Psoas muscle (tissue), 8 donors: ENCODE measurements around the gene LST1. TPM values are rescaled to one million over a fixed set of nuclear protein-coding genes. Genes with fewer than 3 reads are reported as not detected.
"Not testable (repeated sequence)": the region's sequence is repeated elsewhere in the genome, so short reads cannot be mapped to it uniquely, and the experiment has no call there.

Source experiments
- ATAC-seq, 4 donors: fragments of 200-7000 bp; cut with Tn5 transposase; one replicate each; pipeline ENCODE4 v1.9.1; 2020; ENCODE audit warnings: moderate library complexity in 3 of 4, mild to moderate bottlenecking in 2 of 4
- DNase-seq, 2 donors: peaks; one replicate each; pipeline ENCODE4 v3.0.0-alpha.2; 2020
- H3K27ac ChIP-seq: fragments of 200-600 bp; one replicate; pipeline ENCODE4 v1.8.0; 2022
- H3K27me3 ChIP-seq, 3 donors: fragments of 200-600 bp in 1 of 3; one replicate each; pipeline versions ENCODE4 v1.6.1 to v1.8.0; 2013 to 2022; ENCODE audit warnings: low read length in 2 of 3, mild to moderate bottlenecking in 2 of 3, moderate library complexity in 1 of 3; ENCODE audit not compliant: insufficient read depth in 3 of 3
- H3K36me3 ChIP-seq, 2 donors: fragments of 200-600 bp in 1 of 2; one replicate each; pipeline versions ENCODE4 v1.6.1 to v1.8.0; 2013 to 2022; ENCODE audit warnings: low read depth in 1 of 2, mild to moderate bottlenecking in 1 of 2, moderate library complexity in 1 of 2; ENCODE audit not compliant: insufficient read depth in 1 of 2
- H3K4me1 ChIP-seq: fragments of 200-600 bp; one replicate; pipeline ENCODE4 v1.8.0; 2022
- H3K4me3 ChIP-seq: fragments of 200-600 bp; one replicate; pipeline ENCODE4 v1.8.0; 2022; ENCODE audit warnings: mild to moderate bottlenecking
- H3K9me3 ChIP-seq: fragments of 200-600 bp; one replicate; pipeline ENCODE4 v1.8.0; 2022
- WGBS, 3 donors: extraction: QIAGEN DNeasy Blood & Tissue Kit; methylation state at CpG; one replicate each; pipeline versions ENCODE4 v1.1.6 to v1.1.7; 2013; 5-methylcytosine and 5-hydroxymethylcytosine counted together
- intact Hi-C, 2 donors: fragments of 100-400 bp; cut with DNase I; formaldehyde crosslinking; loops; one replicate each; pipeline versions ENCODE4 v1.11.0 to v1.14.2; 2022
- polyA plus RNA-seq, 3 donors: library from polyadenylated mRNA; stranded (reverse); fragments of 200-250 nt; gene quantifications; one replicate each; pipeline ENCODE4 v1.2.3, GENCODE V29; 2013
- total RNA-seq, 4 donors: library from RNA; stranded (reverse); fragmentation: NEBNext Ultra II Directional in 2 of 4; extraction: Animal tissue kit (Norgen Biotek cat#: 25700) in 2 of 4; gene quantifications; one replicate each; pipeline versions ENCODE4 v1.2.1 to v1.2.4, GENCODE V29; 2021 to 2023
- TF ChIP-seq, protein P1 (sequence below): fragments of 200-600 bp; IDR thresholded peaks from one replicate; pipeline ENCODE4 v1.8.0; 2022; ENCODE audit warnings: antibody characterized with exemption
- donor health status: healthy with polysubstance abuse.
- donor health status: DM: no; HTN: no; CAD: no; lungs with moderate emphysema.
- donor health status: Bipolar disorder and iron deficiency.
- donor health status: healthy.
- donor health status: DM: yes; HTN: yes; CAD: no.
- donor health status: DM: no; HTN: no; CAD: no.
- donor health status: DM: no; HTN: no; CAD: no.
- donor health status: DM: yes; HTN: yes; CAD: no.

LST1 gene
- total and polyA plus RNA-seq, 7 donors, result 1.2 to 5.6 (median 1.8) TPM

DNA sequence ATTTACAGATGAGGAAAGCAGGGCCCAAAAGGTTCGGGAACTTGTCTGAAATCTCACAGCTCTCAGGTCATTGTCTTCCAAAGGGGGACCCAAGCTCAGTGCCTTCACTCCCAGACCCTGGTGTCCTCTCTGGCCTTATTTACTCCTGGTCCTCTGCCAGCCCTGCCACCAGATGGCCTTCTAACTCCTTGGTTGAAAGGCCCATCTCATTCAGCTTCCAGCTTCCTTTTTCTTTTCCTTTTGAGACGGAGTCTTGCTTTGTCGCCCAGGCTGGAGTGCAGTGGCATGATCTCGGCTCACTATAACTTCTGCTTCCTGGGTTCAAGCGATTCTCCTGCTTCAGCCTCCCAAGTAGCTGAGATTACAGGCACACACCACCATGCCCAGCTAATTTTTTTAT lies 34.7 kb upstream of the LST1 start:
- ATAC-seq, H3K9me3 ChIP-seq, H3K27me3 ChIP-seq, H3K4me3 ChIP-seq, H3K27ac ChIP-seq, intact Hi-C loops: not testable (repeated sequence)
- 56 to 65% (median 63%) methylated on average over 5 of the region's 5 CpGs for WGBS, 3 donors
- DNase-seq, result peak in 1 of 2 donors; percentile 69
- H3K4me1 ChIP-seq, result peaks cover 11% of the 10 kb centered on the region
- peaks cover 2 to 64% of the 10 kb centered on the region in 2 donors for H3K36me3 ChIP-seq
- TF ChIP-seq, protein P1, sequence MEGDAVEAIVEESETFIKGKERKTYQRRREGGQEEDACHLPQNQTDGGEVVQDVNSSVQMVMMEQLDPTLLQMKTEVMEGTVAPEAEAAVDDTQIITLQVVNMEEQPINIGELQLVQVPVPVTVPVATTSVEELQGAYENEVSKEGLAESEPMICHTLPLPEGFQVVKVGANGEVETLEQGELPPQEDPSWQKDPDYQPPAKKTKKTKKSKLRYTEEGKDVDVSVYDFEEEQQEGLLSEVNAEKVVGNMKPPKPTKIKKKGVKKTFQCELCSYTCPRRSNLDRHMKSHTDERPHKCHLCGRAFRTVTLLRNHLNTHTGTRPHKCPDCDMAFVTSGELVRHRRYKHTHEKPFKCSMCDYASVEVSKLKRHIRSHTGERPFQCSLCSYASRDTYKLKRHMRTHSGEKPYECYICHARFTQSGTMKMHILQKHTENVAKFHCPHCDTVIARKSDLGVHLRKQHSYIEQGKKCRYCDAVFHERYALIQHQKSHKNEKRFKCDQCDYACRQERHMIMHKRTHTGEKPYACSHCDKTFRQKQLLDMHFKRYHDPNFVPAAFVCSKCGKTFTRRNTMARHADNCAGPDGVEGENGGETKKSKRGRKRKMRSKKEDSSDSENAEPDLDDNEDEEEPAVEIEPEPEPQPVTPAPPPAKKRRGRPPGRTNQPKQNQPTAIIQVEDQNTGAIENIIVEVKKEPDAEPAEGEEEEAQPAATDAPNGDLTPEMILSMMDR, result peak; percentile 34

DNA sequence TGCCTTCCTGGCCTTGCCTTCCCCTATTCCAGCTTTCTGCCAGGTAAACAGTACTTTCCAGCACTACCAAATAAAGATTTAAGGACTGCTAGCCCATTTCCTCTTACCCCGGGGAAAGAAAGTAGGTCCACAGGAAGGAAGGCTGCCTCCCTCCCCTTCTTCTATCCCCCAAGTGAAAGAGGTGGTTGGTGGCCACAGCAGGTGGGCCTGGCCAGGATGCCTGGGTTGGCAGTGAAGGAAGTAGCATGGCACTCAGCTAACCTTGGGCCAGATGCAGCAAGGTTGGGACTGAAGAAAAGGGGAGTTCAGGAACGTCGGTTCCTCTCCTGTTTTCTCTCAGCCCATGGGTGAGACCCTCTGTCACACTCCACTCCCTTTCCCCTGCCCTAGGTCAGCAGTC lies 29.8 kb upstream of the LST1 start:
- no peak for DNase-seq
- WGBS, 3 donors, result 69 to 74% (median 71%) methylated on average over 3 of the region's 3 CpGs
- Histone ChIP-seq H3K27ac (no peak overlapping the region), H3K36me3 (peaks cover 3 to 73% of the 10 kb centered on the region in 2 donors), H3K9me3 (no peaks in the 10 kb centered on the region), H3K27me3 (no peaks in the 10 kb centered on the region), H3K4me1 (peaks cover 22% of the 10 kb centered on the region), H3K4me3 (no peak overlapping the region)
- no peak for ATAC-seq
- TF ChIP-seq, protein P1, result no peak
- intact Hi-C loops, result no loop called here

DNA sequence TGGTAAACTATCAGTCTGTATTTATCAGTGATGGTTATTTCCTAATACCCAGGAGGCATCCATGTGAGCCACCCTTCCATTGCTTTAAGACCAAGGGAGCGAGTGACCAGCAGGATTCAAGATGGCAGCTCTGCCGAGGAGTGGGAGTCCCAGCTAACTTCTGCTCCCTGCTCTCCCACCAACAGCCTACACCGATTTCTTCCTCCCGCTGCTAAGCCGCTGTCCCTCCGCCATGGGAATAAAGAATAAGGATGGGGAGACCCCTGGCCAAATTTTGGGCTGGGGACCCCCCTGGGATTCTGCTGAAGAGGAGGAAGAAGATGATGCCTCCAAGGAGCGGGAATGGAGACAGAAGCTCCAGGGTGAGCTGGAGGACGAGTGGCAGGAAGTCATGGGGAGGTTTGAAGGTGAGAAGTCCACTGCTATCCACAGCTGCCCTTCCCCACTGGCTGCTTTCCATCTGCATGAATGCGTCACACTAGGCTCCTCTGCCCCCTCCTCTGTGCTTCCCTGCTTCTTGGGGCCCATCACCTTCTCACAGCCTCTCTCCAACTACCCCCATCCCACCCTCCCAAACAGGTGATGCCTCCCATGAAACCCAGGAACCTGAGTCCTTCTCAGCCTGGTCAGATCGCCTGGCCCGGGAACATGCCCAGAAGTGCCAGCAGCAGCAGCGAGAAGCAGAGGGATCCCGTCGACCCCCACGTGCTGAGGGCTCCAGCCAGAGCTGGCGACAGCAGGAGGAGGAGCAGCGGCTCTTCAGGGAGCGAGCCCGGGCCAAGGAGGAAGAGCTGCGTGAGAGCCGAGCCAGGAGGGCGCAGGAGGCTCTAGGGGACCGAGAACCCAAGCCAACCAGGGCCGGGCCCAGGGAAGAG lies 28.4 kb upstream of the LST1 start:
- no peaks in the 10 kb centered on the region for H3K9me3 ChIP-seq
- TF ChIP-seq, protein P1, result no peak
- H3K27me3 ChIP-seq, result no peaks in the 10 kb centered on the region
- H3K4me1 ChIP-seq, result peaks cover 22% of the 10 kb centered on the region
- intact Hi-C loops, result no loop called here
- no peak overlapping the region for H3K27ac ChIP-seq
- peaks cover 3 to 64% of the 10 kb centered on the region in 2 donors for H3K36me3 ChIP-seq
- no peak for DNase-seq
- no peak for ATAC-seq
- H3K4me3 ChIP-seq, result no peak overlapping the region
- 66 to 69% (median 68%) methylated on average over 24 of the region's 24 CpGs for WGBS, 3 donors

DNA sequence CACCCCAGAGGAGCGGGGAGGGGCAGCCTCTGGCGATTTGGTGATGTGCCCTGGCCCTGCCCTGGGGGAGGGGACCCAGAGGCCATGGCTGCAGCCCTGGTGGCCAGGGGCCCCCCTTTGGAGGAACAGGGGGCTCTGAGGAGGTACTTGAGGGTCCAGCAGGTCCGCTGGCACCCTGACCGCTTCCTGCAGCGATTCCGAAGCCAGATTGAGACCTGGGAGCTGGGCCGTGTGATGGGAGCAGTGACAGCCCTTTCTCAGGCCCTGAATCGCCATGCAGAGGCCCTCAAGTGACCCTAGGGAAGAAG lies 27.8 kb upstream of the LST1 start:
- Histone ChIP-seq H3K4me1 (peaks cover 22% of the 10 kb centered on the region), H3K36me3 (peaks cover 3 to 60% of the 10 kb centered on the region in 2 donors), H3K9me3 (no peaks in the 10 kb centered on the region), H3K27ac (peak overlapping the region; percentile 41), H3K27me3 (no peaks in the 10 kb centered on the region), H3K4me3 (no peak overlapping the region)
- TF ChIP-seq, protein P1, result no peak
- ATAC-seq, result no peak
- WGBS, 3 donors, result 75 to 86% (median 85%) methylated on average over 8 of the region's 8 CpGs
- DNase-seq, result no peak
- intact Hi-C loops, result no loop called here
